SK-N-SH (cell line): ENCODE measurements around the gene BBS2. TPM values are rescaled to one million over a fixed set of nuclear protein-coding genes. Genes with fewer than 3 reads are reported as not detected.

ENCODE experiments used
- CTCF ChIA-PET: fragments of 300-600, 350-600 bp; formaldehyde crosslinking; extraction: SDS; loops from one replicate; lab custom pipeline; 2021; lab: Yijun Ruan, JAX
- POLR2A ChIA-PET: fragments of 350-600 bp; sonication (Branson Sonifier 250); formaldehyde crosslinking; extraction: SDS; loops from one replicate; lab custom pipeline; 2020; ENCODE audit warnings: antibody characterized with exemption, inconsistent platforms; lab: Yijun Ruan, JAX
- DNase-seq: peaks from one replicate; pipeline ENCODE4 v3.0.0; 2012
- H2AFZ ChIP-seq: fragments of 200-600 bp; sonication (generic); 2 replicates; pipeline ENCODE4 v1.8.1; 2016; ENCODE audit warnings: antibody characterized with exemption, mild to moderate bottlenecking, low read depth
- H3F3A ChIP-seq: fragments of 200-600 bp; sonication (generic); replicated peaks from 2 replicates; pipeline ENCODE3; 2016; ENCODE audit warnings: antibody characterized with exemption, mild to moderate bottlenecking; ENCODE audit not compliant: insufficient read depth
- H3K27ac ChIP-seq, 2 experiments: fragments of 200-500 bp in 1 of 2; fragments of 200-600 bp in 1 of 2; sonication (Bioruptor generic) in 1 of 2; sonication (generic), shearing (Covaris generic) in 1 of 2; 2 replicates each; pipeline versions ENCODE4 v1.5.1 to v1.6.1; 2014 to 2016; ENCODE audit warnings: low read depth in 2 of 2, inconsistent platforms in 1 of 2, low read length in 1 of 2, mild to moderate bottlenecking in 1 of 2, mixed read lengths in 1 of 2
- H3K27me3 ChIP-seq: fragments of 200-600 bp; sonication (generic), shearing (Covaris generic); 2 replicates; pipeline ENCODE4 v1.6.1; 2016; ENCODE audit warnings: mixed run types; ENCODE audit not compliant: insufficient read depth
- H3K36me3 ChIP-seq, 2 experiments: fragments of 200-500 bp in 1 of 2; fragments of 200-600 bp in 1 of 2; sonication (Bioruptor generic) in 1 of 2; sonication (generic) in 1 of 2; replicated peaks in 1 of 2; 2 replicates each; pipeline versions ENCODE3 to v1.5.1; 2014 to 2016; ENCODE audit warnings: low read length in 1 of 2, mild to moderate bottlenecking in 1 of 2; ENCODE audit not compliant: insufficient read depth in 2 of 2, control insufficient read depth in 1 of 2
- H3K4me1 ChIP-seq, 2 experiments: fragments of 200-500 bp in 1 of 2; fragments of 200-600 bp in 1 of 2; sonication (Bioruptor generic) in 1 of 2; sonication (generic), shearing (Covaris generic) in 1 of 2; 2 replicates each; pipeline versions ENCODE4 v1.5.1 to v1.6.1; 2014 to 2016; ENCODE audit warnings: low read depth in 1 of 2, low read length in 1 of 2, mixed run types in 1 of 2; ENCODE audit not compliant: insufficient read depth in 2 of 2, control insufficient read depth in 1 of 2
- H3K4me2 ChIP-seq: fragments of 200-600 bp; sonication (generic), shearing (Covaris generic); 2 replicates; pipeline ENCODE4 v1.6.1; 2017; ENCODE audit warnings: mixed run types
- H3K4me3 ChIP-seq, 2 experiments: fragments of 200-500 bp in 1 of 2; fragments of 200-600 bp in 1 of 2; sonication (Bioruptor generic) in 1 of 2; sonication (generic), shearing (Covaris generic) in 1 of 2; 2 replicates each; pipeline versions ENCODE4 v1.5.1 to v1.8.1; 2014 to 2016; ENCODE audit warnings: low read depth in 2 of 2, inconsistent platforms in 1 of 2, low read length in 1 of 2, mild to moderate bottlenecking in 1 of 2, mixed read lengths in 1 of 2, moderate library complexity in 1 of 2
- H3K79me2 ChIP-seq: fragments of 200-600 bp; sonication (generic); 2 replicates; pipeline ENCODE4 v1.8.1; 2017; ENCODE audit warnings: mild to moderate bottlenecking; ENCODE audit not compliant: insufficient read depth
- H3K9ac ChIP-seq: fragments of 200-600 bp; sonication (generic); 2 replicates; pipeline ENCODE4 v1.6.1; 2017; ENCODE audit warnings: mixed run types
- H3K9me2 ChIP-seq: fragments of 200-600 bp; sonication (generic); 2 replicates; pipeline ENCODE4 v1.6.1; 2017; ENCODE audit warnings: mixed run types
- H3K9me3 ChIP-seq: fragments of 200-600 bp; sonication (generic); 2 replicates; pipeline ENCODE4 v1.6.1; 2017; ENCODE audit warnings: mixed run types, mild to moderate bottlenecking, moderate library complexity
- H4K20me1 ChIP-seq: fragments of 200-600 bp; sonication (generic); 2 replicates; pipeline ENCODE4 v1.6.1; 2017; ENCODE audit warnings: mild to moderate bottlenecking, mixed run types; ENCODE audit not compliant: insufficient read depth
- CHD2 ChIP-seq: fragments of 150-350 bp; IDR thresholded peaks from 2 replicates; pipeline ENCODE4 v1.6.1; 2018; ENCODE audit warnings: low read length; ENCODE audit not compliant: partially characterized antibody
- IRF3 ChIP-seq: fragments of 150-350 bp; IDR thresholded peaks from 2 replicates; pipeline ENCODE4 v1.6.1; 2016; ENCODE audit warnings: mild to moderate bottlenecking, low read depth, low read length
- MEF2A ChIP-seq: IDR thresholded peaks from 2 replicates; pipeline ENCODE4 v1.4.0; 2012; ENCODE audit warnings: low read depth, borderline replicate concordance
- MXI1 ChIP-seq: IDR thresholded peaks from 2 replicates; pipeline ENCODE4 v1.6.1; 2012; ENCODE audit warnings: mild to moderate bottlenecking, low read depth, low read length, improper control_type of control experiment
- NRF1 ChIP-seq: IDR thresholded peaks from 2 replicates; pipeline ENCODE4 v1.6.1; 2012; ENCODE audit warnings: low read depth, mild to moderate bottlenecking, low read length
- POLR2AphosphoS5 ChIP-seq: IDR thresholded peaks from 2 replicates; pipeline ENCODE4 v1.6.1; 2012; ENCODE audit warnings: low read depth, low read length
- REST ChIP-seq: IDR thresholded peaks from 2 replicates; pipeline ENCODE4 v1.6.1; 2012; ENCODE audit warnings: mild to moderate bottlenecking, low read depth, low read length, moderate library complexity
- RFX5 ChIP-seq: IDR thresholded peaks from 2 replicates; pipeline ENCODE4 v1.6.1; 2012; ENCODE audit warnings: mild to moderate bottlenecking, improper control_type of control experiment, low read length
- TAF1 ChIP-seq: IDR thresholded peaks from 2 replicates; pipeline ENCODE4 v1.6.1; 2012; ENCODE audit warnings: low read depth, mild to moderate bottlenecking, low read length, moderate library complexity, borderline replicate concordance
- TCF12 ChIP-seq: IDR thresholded peaks from 2 replicates; pipeline ENCODE4 v1.4.0; 2012
- TEAD4 ChIP-seq: IDR thresholded peaks from 2 replicates; pipeline ENCODE4 v1.4.0; 2012; ENCODE audit warnings: mild to moderate bottlenecking, borderline replicate concordance; ENCODE audit not compliant: insufficient read depth
- YY1 ChIP-seq: IDR thresholded peaks from 2 replicates; pipeline ENCODE4 v1.4.0; 2012; ENCODE audit warnings: low read depth, mild to moderate bottlenecking
- WGBS: methylation state at CpG from one replicate; pipeline ENCODE4 v1.1.6; 2017; ENCODE audit warnings: low lambda C conversion rate; 5-methylcytosine and 5-hydroxymethylcytosine counted together
- polyA plus RNA-seq, 3 experiments: library from polyadenylated mRNA; depleted of rRNA; stranded (reverse); fragments of >200 nt; gene quantifications; 2 replicates each; pipeline ENCODE4 v1.2.3, GENCODE V29; 2012
- TF ChIP-seq, protein P1 (sequence below): IDR thresholded peaks from 2 replicates; pipeline ENCODE4 v1.4.0; 2012; ENCODE audit warnings: low read depth
- TF ChIP-seq, protein P2 (sequence below): IDR thresholded peaks from 2 replicates; pipeline ENCODE4; 2012

BBS2 gene, protein sequence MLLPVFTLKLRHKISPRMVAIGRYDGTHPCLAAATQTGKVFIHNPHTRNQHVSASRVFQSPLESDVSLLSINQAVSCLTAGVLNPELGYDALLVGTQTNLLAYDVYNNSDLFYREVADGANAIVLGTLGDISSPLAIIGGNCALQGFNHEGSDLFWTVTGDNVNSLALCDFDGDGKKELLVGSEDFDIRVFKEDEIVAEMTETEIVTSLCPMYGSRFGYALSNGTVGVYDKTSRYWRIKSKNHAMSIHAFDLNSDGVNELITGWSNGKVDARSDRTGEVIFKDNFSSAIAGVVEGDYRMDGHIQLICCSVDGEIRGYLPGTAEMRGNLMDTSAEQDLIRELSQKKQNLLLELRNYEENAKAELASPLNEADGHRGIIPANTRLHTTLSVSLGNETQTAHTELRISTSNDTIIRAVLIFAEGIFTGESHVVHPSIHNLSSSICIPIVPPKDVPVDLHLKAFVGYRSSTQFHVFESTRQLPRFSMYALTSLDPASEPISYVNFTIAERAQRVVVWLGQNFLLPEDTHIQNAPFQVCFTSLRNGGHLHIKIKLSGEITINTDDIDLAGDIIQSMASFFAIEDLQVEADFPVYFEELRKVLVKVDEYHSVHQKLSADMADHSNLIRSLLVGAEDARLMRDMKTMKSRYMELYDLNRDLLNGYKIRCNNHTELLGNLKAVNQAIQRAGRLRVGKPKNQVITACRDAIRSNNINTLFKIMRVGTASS
- 74.3 and 93.5 TPM in 2 replicates for polyA plus RNA-seq (2012; rRNA removed)
- 70.3 and 97.7 TPM in 2 replicates for polyA plus RNA-seq (2012; cell fraction: cytosol; rRNA removed)
- 116 and 206 TPM in 2 replicates for polyA plus RNA-seq (2012; cell fraction: nucleus; rRNA removed)

GRCh38 chr16:56519459-56520250 lies at the start of gene BBS2:
TSS of gene BBS2 (minus strand) at chr16:56520024. CDS start at chr16:56519862, 162 bp downstream.
- ChIA-PET POLR2A (interaction anchor here (0.6 kb wide), 1 partner anchor 72 kb away, joined by 3 read pairs; no protein-coding TSS in a partner anchor), CTCF (interaction anchor here (0.9 to 1.3 kb wide), 3 partner anchors 14 to 182 kb away, joined by 3 to 4 read pairs (median 3); no protein-coding TSS in a partner anchor)
- H3K4me2 ChIP-seq: peak within 1 kb of the TSS; percentile 87
- no peaks in the 10 kb centered on the region for H3K36me3 ChIP-seq
- H3K4me1 ChIP-seq: peaks cover 12 to 17% of the 10 kb centered on the region in 2 experiments; a peak in 3 of 4 replicates
- no peaks in the 10 kb centered on the region for H3K27me3 ChIP-seq
- H3K79me2 ChIP-seq: peaks cover 51% of the 10 kb centered on the region
- H3K4me3 ChIP-seq: peak within 1 kb of the TSS; percentile 86 to 89
- WGBS: under 1% methylated on average over 17 of the region's 65 CpGs
- no peaks in the 10 kb centered on the region for H3K9me2 ChIP-seq
- H3F3A ChIP-seq: peaks cover 4% of the 10 kb centered on the region
- TF ChIP-seq TCF12 (no peak), RFX5 (no peak), IRF3 (no peak), MEF2A (no peak), TAF1 (peak; percentile 19; the same call in 1 of the 2 replicates), REST (no peak), TEAD4 (no peak), POLR2AphosphoS5 (peak; percentile 92), MXI1 (peak; percentile 61), NRF1 (peak; percentile 94), YY1 (peak; percentile 69), CHD2 (no peak)
- TF ChIP-seq, protein P1, sequence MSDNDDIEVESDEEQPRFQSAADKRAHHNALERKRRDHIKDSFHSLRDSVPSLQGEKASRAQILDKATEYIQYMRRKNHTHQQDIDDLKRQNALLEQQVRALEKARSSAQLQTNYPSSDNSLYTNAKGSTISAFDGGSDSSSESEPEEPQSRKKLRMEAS: peak; percentile 35
- TF ChIP-seq, protein P2, sequence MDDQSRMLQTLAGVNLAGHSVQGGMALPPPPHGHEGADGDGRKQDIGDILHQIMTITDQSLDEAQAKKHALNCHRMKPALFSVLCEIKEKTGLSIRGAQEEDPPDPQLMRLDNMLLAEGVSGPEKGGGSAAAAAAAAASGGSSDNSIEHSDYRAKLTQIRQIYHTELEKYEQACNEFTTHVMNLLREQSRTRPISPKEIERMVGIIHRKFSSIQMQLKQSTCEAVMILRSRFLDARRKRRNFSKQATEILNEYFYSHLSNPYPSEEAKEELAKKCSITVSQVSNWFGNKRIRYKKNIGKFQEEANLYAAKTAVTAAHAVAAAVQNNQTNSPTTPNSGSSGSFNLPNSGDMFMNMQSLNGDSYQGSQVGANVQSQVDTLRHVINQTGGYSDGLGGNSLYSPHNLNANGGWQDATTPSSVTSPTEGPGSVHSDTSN: no peak
- peak within 1 kb of the TSS; percentile 95 for H2AFZ ChIP-seq
- H4K20me1 ChIP-seq: peaks cover 16% of the 10 kb centered on the region
- DNase-seq: peak; percentile 95
- no peaks in the 10 kb centered on the region for H3K9me3 ChIP-seq
- H3K9ac ChIP-seq: peak within 1 kb of the TSS; percentile 85
- peak within 1 kb of the TSS; percentile 73 to 89 for H3K27ac ChIP-seq
